Fibroblast of lung (primary cell): ENCODE results near the gene TACC2.

Experiments used
- EZH2 ChIP-seq: IDR thresholded peaks from 2 replicates; pipeline ENCODE4 v1.5.1; 2012; ENCODE audit warnings: low read length, control low read depth, mild to moderate bottlenecking; ENCODE audit errors: missing control alignments
- TF ChIP-seq, protein P1 (sequence below), 2 donors: IDR thresholded peaks in 1 of 2; conservative IDR thresholded peaks in 1 of 2; 1 replicate in 1 of 2; 2 replicates in 1 of 2; pipeline ENCODE4 v1.5.1; 2011 to 2012; ENCODE audit warnings: low read length in 2 of 2, control low read depth in 1 of 2, inconsistent platforms in 1 of 2, low read depth in 1 of 2, mild to moderate bottlenecking in 1 of 2

DNA sequence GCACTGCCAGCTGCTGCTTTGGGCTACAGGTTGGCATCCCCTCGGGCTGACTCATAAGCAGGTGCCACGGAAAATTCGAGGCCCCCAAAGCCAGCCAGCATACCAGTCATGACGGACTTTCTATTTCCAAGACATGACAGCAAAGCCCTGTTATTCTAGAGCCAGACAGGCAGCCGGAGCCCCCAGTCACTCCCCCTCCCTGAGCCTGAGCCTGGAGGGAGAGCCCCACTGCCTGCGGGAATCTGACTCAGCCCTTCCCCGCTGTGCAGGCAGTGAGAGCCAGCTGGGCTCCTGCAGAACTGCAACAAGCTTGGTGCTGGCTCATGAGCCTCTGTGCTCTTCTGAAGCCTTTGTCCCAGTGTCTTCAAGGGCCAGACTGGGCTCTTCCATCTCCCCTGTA lies 297.9 kb downstream of the TACC2 start:
- TF ChIP-seq, protein P1, sequence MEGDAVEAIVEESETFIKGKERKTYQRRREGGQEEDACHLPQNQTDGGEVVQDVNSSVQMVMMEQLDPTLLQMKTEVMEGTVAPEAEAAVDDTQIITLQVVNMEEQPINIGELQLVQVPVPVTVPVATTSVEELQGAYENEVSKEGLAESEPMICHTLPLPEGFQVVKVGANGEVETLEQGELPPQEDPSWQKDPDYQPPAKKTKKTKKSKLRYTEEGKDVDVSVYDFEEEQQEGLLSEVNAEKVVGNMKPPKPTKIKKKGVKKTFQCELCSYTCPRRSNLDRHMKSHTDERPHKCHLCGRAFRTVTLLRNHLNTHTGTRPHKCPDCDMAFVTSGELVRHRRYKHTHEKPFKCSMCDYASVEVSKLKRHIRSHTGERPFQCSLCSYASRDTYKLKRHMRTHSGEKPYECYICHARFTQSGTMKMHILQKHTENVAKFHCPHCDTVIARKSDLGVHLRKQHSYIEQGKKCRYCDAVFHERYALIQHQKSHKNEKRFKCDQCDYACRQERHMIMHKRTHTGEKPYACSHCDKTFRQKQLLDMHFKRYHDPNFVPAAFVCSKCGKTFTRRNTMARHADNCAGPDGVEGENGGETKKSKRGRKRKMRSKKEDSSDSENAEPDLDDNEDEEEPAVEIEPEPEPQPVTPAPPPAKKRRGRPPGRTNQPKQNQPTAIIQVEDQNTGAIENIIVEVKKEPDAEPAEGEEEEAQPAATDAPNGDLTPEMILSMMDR (conservative IDR thresholded peaks at IDR 0.05 in 1 of 2, IDR thresholded peaks at IDR 0.05 in 1 of 2; ENCODE audit: low read depth in 1 of 2, low read length in 2 of 2), result no peak
- no peak for TF ChIP-seq EZH2
